Cardiac muscle cell (in vitro differentiated cells and primary cell): Measurements from ENCODE around the gene AGAP3. TPM values are rescaled to one million over a fixed set of nuclear protein-coding genes. Genes with fewer than 3 reads are reported as not detected.

ENCODE experiments used
- DNase-seq, 2 donors: peaks; one replicate each; pipeline versions ENCODE4 v3.0.0 to v3.0.0-alpha.2; 2010 to 2017; ENCODE audit warnings: low read depth in 1 of 2, low spot score in 1 of 2
- H3K27ac ChIP-seq: fragments of 200-600 bp; sonication (generic); 2 replicates; pipeline ENCODE4 v1.5.1; 2016
- H3K27me3 ChIP-seq: fragments of 200-600 bp; sonication (generic); 2 replicates; pipeline ENCODE4 v1.6.0; 2016; ENCODE audit warnings: control low read depth
- H3K36me3 ChIP-seq: fragments of 200-600 bp; sonication (generic); 2 replicates; pipeline ENCODE4 v1.5.1; 2016; ENCODE audit warnings: control low read depth
- H3K4me1 ChIP-seq: fragments of 200-600 bp; sonication (generic); 2 replicates; pipeline ENCODE4 v1.8.1; 2017; ENCODE audit warnings: low read depth, mild to moderate bottlenecking, mixed run types
- H3K4me3 ChIP-seq: fragments of 200-600 bp; sonication (generic); 2 replicates; pipeline ENCODE4 v1.5.1; 2016; ENCODE audit warnings: mild to moderate bottlenecking
- H3K9me3 ChIP-seq: fragments of 200-600 bp; sonication (generic); 2 replicates; pipeline ENCODE4 v1.5.1; 2017; ENCODE audit warnings: low read depth, mild to moderate bottlenecking, control low read depth
- CTCF ChIP-seq: IDR thresholded peaks from 2 replicates; pipeline ENCODE4 v1.5.1; 2012; ENCODE audit warnings: low read depth, mild to moderate bottlenecking, low read length
- polyA plus RNA-seq: library from polyadenylated mRNA; unstranded; fragments of >200 nt; fragmentation: Nextera tagmentation; extraction: Ambion mirVana; gene quantifications from 2 replicates; pipeline ENCODE4 v1.2.1, GENCODE V29; 2016
- total RNA-seq: library from RNA; depleted of rRNA; stranded (reverse); fragments of >200 nt; gene quantifications from 2 replicates; pipeline ENCODE4 v1.2.3, GENCODE V29; 2016

AGAP3 gene
- total and polyA plus RNA-seq, 2 experiments from 2014 or later, result 106 to 115 TPM

GRCh38 chr7:151189038-151189437 lies 102.8 kb downstream of the AGAP3 start:
- H3K4me1 ChIP-seq, result peaks cover 12% of the 10 kb centered on the region
- no peaks in the 10 kb centered on the region for H3K9me3 ChIP-seq
- H3K4me3 ChIP-seq, result no peak overlapping the region
- no peak overlapping the region for H3K27ac ChIP-seq
- peaks cover 8% of the 10 kb centered on the region for H3K27me3 ChIP-seq
- DNase-seq, result no peak
- no peaks in the 10 kb centered on the region for H3K36me3 ChIP-seq
- TF ChIP-seq CTCF, result no peak

- Histone ChIP-seq H3K9me3 (no peaks in the 10 kb centered on the region), H3K27me3 (peaks cover 13% of the 10 kb centered on the region), H3K4me1 (peaks cover 12% of the 10 kb centered on the region), H3K4me3 (no peak overlapping the region), H3K27ac (no peak overlapping the region), H3K36me3 (no peaks in the 10 kb centered on the region)
- no peak for TF ChIP-seq CTCF
- DNase-seq, result no peak
These were observed 105.3 kb downstream of the AGAP3 start for GRCh38 chr7:151191544-151191943.

GRCh38 chr7:151192002-151192539 lies 105.8 kb downstream of the AGAP3 start:
- H3K9me3 ChIP-seq, result no peaks in the 10 kb centered on the region
- no peak overlapping the region for H3K4me3 ChIP-seq
- no peak for DNase-seq
- no peaks in the 10 kb centered on the region for H3K36me3 ChIP-seq
- no peak overlapping the region for H3K27ac ChIP-seq
- no peak for TF ChIP-seq CTCF
- peaks cover 10% of the 10 kb centered on the region for H3K4me1 ChIP-seq
- peaks cover 13% of the 10 kb centered on the region for H3K27me3 ChIP-seq

GRCh38 chr7:151193203-151193978 lies 107.1 kb downstream of the AGAP3 start:
- H3K9me3 ChIP-seq, result no peaks in the 10 kb centered on the region
- H3K4me3 ChIP-seq, result no peak overlapping the region
- H3K36me3 ChIP-seq, result no peaks in the 10 kb centered on the region
- H3K27ac ChIP-seq, result no peak overlapping the region
- DNase-seq, result no peak
- TF ChIP-seq CTCF, result no peak
- H3K27me3 ChIP-seq, result peaks cover 13% of the 10 kb centered on the region
- no peaks in the 10 kb centered on the region for H3K4me1 ChIP-seq

Other genes starting within 250 kb of the AGAP3 start
- 0.06 TPM in 1 of 2 replicates, not detected in the other for gene AOC1, start 234.0 kb upstream of the AGAP3 start, total RNA-seq
- not detected in 2 replicates for gene AOC1, start 234.0 kb upstream of the AGAP3 start, polyA plus RNA-seq
- 91.5 and 110 TPM in 2 replicates for gene KCNH2, start 108.2 kb upstream of the AGAP3 start, total RNA-seq
- gene KCNH2, start 108.2 kb upstream of the AGAP3 start, polyA plus RNA-seq, result 48.0 and 64.2 TPM in 2 replicates
- gene NOS3, start 95.5 kb upstream of the AGAP3 start, total RNA-seq, result 19.7 and 20.3 TPM in 2 replicates
- gene NOS3, start 95.5 kb upstream of the AGAP3 start, polyA plus RNA-seq, result 13.1 and 16.3 TPM in 2 replicates
- gene ATG9B, start 62.0 kb upstream of the AGAP3 start, total RNA-seq, result 7.1 and 8.4 TPM in 2 replicates
- 13.0 and 22.7 TPM in 2 replicates for gene ATG9B, start 62.0 kb upstream of the AGAP3 start, polyA plus RNA-seq
- gene ABCB8, start 58.0 kb upstream of the AGAP3 start, total RNA-seq, result 27.2 and 29.2 TPM in 2 replicates
- gene ABCB8, start 58.0 kb upstream of the AGAP3 start, polyA plus RNA-seq, result 18.4 and 20.4 TPM in 2 replicates
- gene ASIC3, start 37.9 kb upstream of the AGAP3 start, total RNA-seq, result 9.0 and 9.8 TPM in 2 replicates
- gene ASIC3, start 37.9 kb upstream of the AGAP3 start, polyA plus RNA-seq, result 5.2 and 6.8 TPM in 2 replicates
- gene CDK5, start 28.6 kb upstream of the AGAP3 start, total RNA-seq, result 17.8 and 35.6 TPM in 2 replicates
- gene CDK5, start 28.6 kb upstream of the AGAP3 start, polyA plus RNA-seq, result 24.4 and 56.8 TPM in 2 replicates
- gene SLC4A2, start 26.9 kb upstream of the AGAP3 start, total RNA-seq, result 269 and 288 TPM in 2 replicates
- gene SLC4A2, start 26.9 kb upstream of the AGAP3 start, polyA plus RNA-seq, result 118 and 144 TPM in 2 replicates
- 165 and 175 TPM in 2 replicates for gene FASTK, start 5.7 kb upstream of the AGAP3 start, total RNA-seq
- gene FASTK, start 5.7 kb upstream of the AGAP3 start, polyA plus RNA-seq, result 145 and 227 TPM in 2 replicates
- gene TMUB1, start 3.0 kb upstream of the AGAP3 start, total RNA-seq, result 83.4 and 93.9 TPM in 2 replicates
- 63.0 and 74.9 TPM in 2 replicates for gene TMUB1, start 3.0 kb upstream of the AGAP3 start, polyA plus RNA-seq
- 0.36 and 1.6 TPM in 2 replicates for gene GBX1, start 81.2 kb downstream of the AGAP3 start, total RNA-seq
- 1.1 and 1.3 TPM in 2 replicates for gene GBX1, start 81.2 kb downstream of the AGAP3 start, polyA plus RNA-seq
- gene ASB10, start 100.8 kb downstream of the AGAP3 start, total RNA-seq, result 1.0 and 1.4 TPM in 2 replicates
- gene ASB10, start 100.8 kb downstream of the AGAP3 start, polyA plus RNA-seq, result 0.57 TPM in 1 of 2 replicates, not detected in the other
- gene H2BK1, start 124.0 kb downstream of the AGAP3 start, total RNA-seq, result not detected in 2 replicates
- gene H2BK1, start 124.0 kb downstream of the AGAP3 start, polyA plus RNA-seq, result not detected in 2 replicates
- gene ABCF2, start 140.7 kb downstream of the AGAP3 start, total RNA-seq, result 34.3 and 38.1 TPM in 2 replicates
- gene ABCF2, start 140.7 kb downstream of the AGAP3 start, polyA plus RNA-seq, result 32.7 and 32.9 TPM in 2 replicates
- 37.0 and 45.5 TPM in 2 replicates for gene CHPF2, start 146.0 kb downstream of the AGAP3 start, total RNA-seq
- gene CHPF2, start 146.0 kb downstream of the AGAP3 start, polyA plus RNA-seq, result 26.9 and 31.7 TPM in 2 replicates
- 180 and 191 TPM in 2 replicates for gene SMARCD3, start 162.2 kb downstream of the AGAP3 start, total RNA-seq
- 237 and 238 TPM in 2 replicates for gene SMARCD3, start 162.2 kb downstream of the AGAP3 start, polyA plus RNA-seq